GM19468 (cell line): Measurements from ENCODE around the gene TRAPPC6A.

ENCODE experiments used
- ATAC-seq: cut with Tn5 transposase; IDR thresholded peaks from one replicate; pipeline ENCODE4 v1.9.1; 2021; ENCODE audit warnings: mild to moderate bottlenecking, moderate library complexity, moderate number of reproducible peaks; ENCODE audit not compliant: unreplicated experiment; ENCODE audit errors: extremely low read depth

Gene TRAPPC6A

GRCh38 chr19:45177817-45178261 lies at the start of gene TRAPPC6A:
TSS of gene TRAPPC6A (minus strand) at chr19:45178237. CDS start at chr19:45178218, 19 bp downstream.
- ATAC-seq = peak; percentile 3

- ATAC-seq = no peak
Observed at GRCh38 chr19:45224645-45225044, 46.6 kb upstream of the TRAPPC6A start.

GRCh38 chr19:45223879-45224278 lies 45.8 kb upstream of the TRAPPC6A start:
- ATAC-seq = no peak

GRCh38 chr19:45222724-45223123 lies 44.7 kb upstream of the TRAPPC6A start:
- ATAC-seq = no peak

- ATAC-seq = no peak
Observed at GRCh38 chr19:45218911-45219743, 41.1 kb upstream of the TRAPPC6A start.

- no peak for ATAC-seq
Observed at GRCh38 chr19:45218426-45218825, 40.4 kb upstream of the TRAPPC6A start.

- ATAC-seq = no peak
Observed at GRCh38 chr19:45217957-45218334, 39.9 kb upstream of the TRAPPC6A start.

- no peak for ATAC-seq
Observed at GRCh38 chr19:45217193-45217956, 39.3 kb upstream of the TRAPPC6A start.

- ATAC-seq = no peak
Observed at GRCh38 chr19:45216667-45217066, 38.6 kb upstream of the TRAPPC6A start.

GRCh38 chr19:45215391-45216191 lies 37.6 kb upstream of the TRAPPC6A start:
- no peak for ATAC-seq

GRCh38 chr19:45213031-45213430 lies 35.0 kb upstream of the TRAPPC6A start:
- no peak for ATAC-seq

GRCh38 chr19:45211751-45212381 lies 33.8 kb upstream of the TRAPPC6A start:
- no peak for ATAC-seq

- ATAC-seq = no peak
Observed at GRCh38 chr19:45206328-45206727, 28.3 kb upstream of the TRAPPC6A start.

GRCh38 chr19:45205810-45206209 lies 27.8 kb upstream of the TRAPPC6A start:
- ATAC-seq = no peak

- no peak for ATAC-seq
Observed at GRCh38 chr19:45202637-45203036, 24.6 kb upstream of the TRAPPC6A start.

GRCh38 chr19:45200568-45200967 lies 22.5 kb upstream of the TRAPPC6A start:
- ATAC-seq = no peak

GRCh38 chr19:45195764-45196163 lies 17.7 kb upstream of the TRAPPC6A start:
- no peak for ATAC-seq

GRCh38 chr19:45191375-45191774 lies 13.3 kb upstream of the TRAPPC6A start:
- ATAC-seq = no peak

GRCh38 chr19:45189971-45190370 lies 11.9 kb upstream of the TRAPPC6A start:
- ATAC-seq = no peak
